ENCODE results near the gene DIPK1C. TPM values are rescaled to one million over a fixed set of nuclear protein-coding genes. Genes with fewer than 3 reads are reported as not detected.

DIPK1C gene
- total RNA-seq, 1 donor from 2014 or later, result not detected

- Mint-ChIP-seq H3K27ac (no peak overlapping the region), H3K4me3 (no peak overlapping the region), H3K36me3 (ENCODE audit: low read depth) (no peaks in the 10 kb centered on the region), H3K27me3 (ENCODE audit: insufficient read depth) (peaks cover 11% of the 10 kb centered on the region), H3K4me1 (ENCODE audit: low read depth) (no peaks in the 10 kb centered on the region), H3K9me3 (no peaks in the 10 kb centered on the region)
- DNase-seq (ENCODE audit: low spot score), result no peak
- intact Hi-C loops (cut with micrococcal nuclease), result no loop called here
These were observed 16.2 kb downstream of the DIPK1C start for GRCh38 chr18:74440808-74441427.

GRCh38 chr18:74438091-74438490, 19.0 kb downstream of the DIPK1C start:
- H3K9me3 Mint-ChIP-seq, result no peaks in the 10 kb centered on the region
- no peak for DNase-seq (ENCODE audit: low spot score)
- H3K27me3 Mint-ChIP-seq (ENCODE audit: insufficient read depth), result peaks cover 10% of the 10 kb centered on the region
- intact Hi-C loops (cut with micrococcal nuclease), result no loop called here
- no peak overlapping the region for H3K4me3 Mint-ChIP-seq
- no peaks in the 10 kb centered on the region for H3K36me3 Mint-ChIP-seq (ENCODE audit: low read depth)
- H3K27ac Mint-ChIP-seq, result no peak overlapping the region
- H3K4me1 Mint-ChIP-seq (ENCODE audit: low read depth), result no peaks in the 10 kb centered on the region

GRCh38 chr18:74436158-74436769, 20.8 kb downstream of the DIPK1C start:
- no peaks in the 10 kb centered on the region for H3K9me3 Mint-ChIP-seq
- H3K27ac Mint-ChIP-seq, result no peak overlapping the region
- H3K4me1 Mint-ChIP-seq (ENCODE audit: low read depth), result no peaks in the 10 kb centered on the region
- no peak overlapping the region for H3K4me3 Mint-ChIP-seq
- no peaks in the 10 kb centered on the region for H3K36me3 Mint-ChIP-seq (ENCODE audit: low read depth)
- H3K27me3 Mint-ChIP-seq (ENCODE audit: insufficient read depth), result peaks cover 14% of the 10 kb centered on the region
- intact Hi-C loops (cut with micrococcal nuclease), result no loop called here
- no peak for DNase-seq (ENCODE audit: low spot score)

- Mint-ChIP-seq H3K4me3 (no peak overlapping the region), H3K9me3 (no peaks in the 10 kb centered on the region)
These were observed 21.4 kb downstream of the DIPK1C start for GRCh38 chr18:74435740-74436139.

GRCh38 chr18:74434466-74434865, 22.6 kb downstream of the DIPK1C start:
- H3K4me1 Mint-ChIP-seq (ENCODE audit: low read depth), result no peaks in the 10 kb centered on the region
- H3K27me3 Mint-ChIP-seq (ENCODE audit: insufficient read depth), result peaks cover 16% of the 10 kb centered on the region
- H3K9me3 Mint-ChIP-seq, result no peaks in the 10 kb centered on the region
- no peaks in the 10 kb centered on the region for H3K36me3 Mint-ChIP-seq (ENCODE audit: low read depth)
- no peak overlapping the region for H3K4me3 Mint-ChIP-seq
- H3K27ac Mint-ChIP-seq, result no peak overlapping the region
- DNase-seq (ENCODE audit: low spot score), result no peak
- intact Hi-C loops (cut with micrococcal nuclease), result no loop called here

More at GRCh38 chr18:74435740-74436139, 21.4 kb downstream of the DIPK1C start:
- intact Hi-C loops (cut with micrococcal nuclease), result no loop called here
- H3K36me3 Mint-ChIP-seq (ENCODE audit: low read depth), result no peaks in the 10 kb centered on the region
- peaks cover 14% of the 10 kb centered on the region for H3K27me3 Mint-ChIP-seq (ENCODE audit: insufficient read depth)
- H3K4me1 Mint-ChIP-seq (ENCODE audit: low read depth), result no peaks in the 10 kb centered on the region
- no peak for DNase-seq (ENCODE audit: low spot score)
- no peak overlapping the region for H3K27ac Mint-ChIP-seq

- no peaks in the 10 kb centered on the region for H3K4me1 Mint-ChIP-seq (ENCODE audit: low read depth)
- intact Hi-C loops (cut with micrococcal nuclease), result no loop called here
- no peak for DNase-seq (ENCODE audit: low spot score)
- H3K36me3 Mint-ChIP-seq (ENCODE audit: low read depth), result no peaks in the 10 kb centered on the region
- H3K27me3 Mint-ChIP-seq (ENCODE audit: insufficient read depth), result peaks cover 12% of the 10 kb centered on the region
- no peak overlapping the region for H3K27ac Mint-ChIP-seq
- no peak overlapping the region for H3K4me3 Mint-ChIP-seq
- H3K9me3 Mint-ChIP-seq, result no peaks in the 10 kb centered on the region
These were observed 26.1 kb downstream of the DIPK1C start for GRCh38 chr18:74430806-74431571.

- Mint-ChIP-seq H3K27me3 (ENCODE audit: insufficient read depth) (peaks cover 12% of the 10 kb centered on the region), H3K36me3 (ENCODE audit: low read depth) (no peaks in the 10 kb centered on the region), H3K4me1 (ENCODE audit: low read depth) (no peaks in the 10 kb centered on the region), H3K27ac (no peak overlapping the region), H3K9me3 (no peaks in the 10 kb centered on the region), H3K4me3 (no peak overlapping the region)
- DNase-seq (ENCODE audit: low spot score), result no peak
- intact Hi-C loops (cut with micrococcal nuclease), result no loop called here
These were observed 26.9 kb downstream of the DIPK1C start for GRCh38 chr18:74430231-74430630.

GRCh38 chr18:74429096-74429495, 28.0 kb downstream of the DIPK1C start:
- Mint-ChIP-seq H3K27ac (no peak overlapping the region), H3K4me1 (ENCODE audit: low read depth) (no peaks in the 10 kb centered on the region), H3K4me3 (no peak overlapping the region), H3K27me3 (ENCODE audit: insufficient read depth) (peaks cover 12% of the 10 kb centered on the region), H3K9me3 (no peaks in the 10 kb centered on the region), H3K36me3 (ENCODE audit: low read depth) (no peaks in the 10 kb centered on the region)
- intact Hi-C loops (cut with micrococcal nuclease), result no loop called here
- no peak for DNase-seq (ENCODE audit: low spot score)

- no peak overlapping the region for H3K27ac Mint-ChIP-seq
- no peaks in the 10 kb centered on the region for H3K4me1 Mint-ChIP-seq (ENCODE audit: low read depth)
These were observed 29.5 kb downstream of the DIPK1C start for GRCh38 chr18:74427442-74428112.

GRCh38 chr18:74425876-74426275, 31.2 kb downstream of the DIPK1C start:
- no peaks in the 10 kb centered on the region for H3K36me3 Mint-ChIP-seq (ENCODE audit: low read depth)
- no peak overlapping the region for H3K27ac Mint-ChIP-seq
- no peaks in the 10 kb centered on the region for H3K4me1 Mint-ChIP-seq (ENCODE audit: low read depth)
- H3K27me3 Mint-ChIP-seq (ENCODE audit: insufficient read depth), result peaks cover 7% of the 10 kb centered on the region
- H3K9me3 Mint-ChIP-seq, result no peaks in the 10 kb centered on the region
- no peak overlapping the region for H3K4me3 Mint-ChIP-seq
- intact Hi-C loops (cut with micrococcal nuclease), result no loop called here
- DNase-seq (ENCODE audit: low spot score), result no peak

More at GRCh38 chr18:74427442-74428112, 29.5 kb downstream of the DIPK1C start:
- peaks cover 7% of the 10 kb centered on the region for H3K27me3 Mint-ChIP-seq (ENCODE audit: insufficient read depth)
- intact Hi-C loops (cut with micrococcal nuclease), result no loop called here
- no peak for DNase-seq (ENCODE audit: low spot score)
- H3K36me3 Mint-ChIP-seq (ENCODE audit: low read depth), result no peaks in the 10 kb centered on the region
- H3K4me3 Mint-ChIP-seq, result no peak overlapping the region
- no peaks in the 10 kb centered on the region for H3K9me3 Mint-ChIP-seq

- Mint-ChIP-seq H3K9me3 (no peaks in the 10 kb centered on the region), H3K4me3 (no peak overlapping the region), H3K27me3 (ENCODE audit: insufficient read depth) (peaks cover 6% of the 10 kb centered on the region), H3K27ac (no peak overlapping the region), H3K36me3 (ENCODE audit: low read depth) (no peaks in the 10 kb centered on the region), H3K4me1 (ENCODE audit: low read depth) (no peaks in the 10 kb centered on the region)
- no peak for DNase-seq (ENCODE audit: low spot score)
- intact Hi-C loops (cut with micrococcal nuclease), result no loop called here
These were observed 31.9 kb downstream of the DIPK1C start for GRCh38 chr18:74425161-74425560.

- H3K4me1 Mint-ChIP-seq (ENCODE audit: low read depth), result no peaks in the 10 kb centered on the region
- no peaks in the 10 kb centered on the region for H3K36me3 Mint-ChIP-seq (ENCODE audit: low read depth)
- intact Hi-C loops (cut with micrococcal nuclease), result no loop called here
- H3K27ac Mint-ChIP-seq, result no peak overlapping the region
- H3K9me3 Mint-ChIP-seq, result no peaks in the 10 kb centered on the region
- no peak overlapping the region for H3K4me3 Mint-ChIP-seq
- no peak for DNase-seq (ENCODE audit: low spot score)
- peaks cover 19% of the 10 kb centered on the region for H3K27me3 Mint-ChIP-seq (ENCODE audit: insufficient read depth)
These were observed 34.6 kb downstream of the DIPK1C start for GRCh38 chr18:74422541-74422940.

GRCh38 chr18:74420926-74421325, 36.2 kb downstream of the DIPK1C start:
- H3K4me3 Mint-ChIP-seq, result no peak overlapping the region
- intact Hi-C loops (cut with micrococcal nuclease), result no loop called here
- no peak overlapping the region for H3K27ac Mint-ChIP-seq
- no peaks in the 10 kb centered on the region for H3K9me3 Mint-ChIP-seq
- no peaks in the 10 kb centered on the region for H3K4me1 Mint-ChIP-seq (ENCODE audit: low read depth)
- H3K27me3 Mint-ChIP-seq (ENCODE audit: insufficient read depth), result peaks cover 22% of the 10 kb centered on the region
- DNase-seq (ENCODE audit: low spot score), result no peak
- no peaks in the 10 kb centered on the region for H3K36me3 Mint-ChIP-seq (ENCODE audit: low read depth)
